Lung (tissue), 12 donors: ENCODE results near the gene GFY. TPM values are rescaled to one million over a fixed set of nuclear protein-coding genes. Genes with fewer than 3 reads are reported as not detected.

Experiments used
- ATAC-seq: fragments of 200-7000 bp; cut with Tn5 transposase; one replicate; pipeline ENCODE4 v1.9.1; 2020; ENCODE audit warnings: moderate number of reproducible peaks; ENCODE audit not compliant: insufficient read depth, low FRiP score
- DNase-seq, 3 donors: peaks; one replicate each; pipeline ENCODE4 v3.0.0-alpha.2; 2013 to 2017
- H3K27ac ChIP-seq, 2 donors: one replicate each; pipeline ENCODE4 v1.5.1; 2013; ENCODE audit warnings: mild to moderate bottlenecking in 2 of 2, moderate library complexity in 2 of 2, control low read depth in 1 of 2, inconsistent platforms in 1 of 2, low read depth in 1 of 2, low read length in 1 of 2
- H3K27me3 ChIP-seq, 3 donors: one replicate each; pipeline ENCODE4 v1.5.1; 2013; ENCODE audit warnings: low read length in 2 of 3; ENCODE audit not compliant: control insufficient read depth in 3 of 3, insufficient read depth in 3 of 3
- H3K36me3 ChIP-seq, 4 donors: one replicate each; pipeline ENCODE4 v1.5.1; 2013; ENCODE audit warnings: low read length in 4 of 4, mild to moderate bottlenecking in 1 of 4, moderate library complexity in 1 of 4; ENCODE audit not compliant: control insufficient read depth in 4 of 4, insufficient read depth in 4 of 4
- H3K4me1 ChIP-seq, 5 donors: one replicate each; pipeline ENCODE4 v1.5.1; 2013; ENCODE audit warnings: low read length in 5 of 5, mild to moderate bottlenecking in 2 of 5, moderate library complexity in 1 of 5; ENCODE audit not compliant: control insufficient read depth in 5 of 5, insufficient read depth in 5 of 5
- H3K4me3 ChIP-seq: one replicate; pipeline ENCODE4 v1.5.1; 2013; ENCODE audit warnings: mild to moderate bottlenecking, control low read depth, moderate library complexity
- H3K9ac ChIP-seq, 2 donors: one replicate each; pipeline ENCODE4 v1.5.1; 2013; ENCODE audit warnings: low read length in 2 of 2, control low read depth in 1 of 2; ENCODE audit not compliant: insufficient read depth in 1 of 2
- H3K9me3 ChIP-seq, 4 donors: one replicate each; pipeline ENCODE4 v1.5.1; 2013; ENCODE audit warnings: low read length in 3 of 4, mild to moderate bottlenecking in 1 of 4, moderate library complexity in 1 of 4; ENCODE audit not compliant: control insufficient read depth in 4 of 4, insufficient read depth in 3 of 4
- CTCF ChIP-seq: IDR thresholded peaks from 2 replicates; pipeline ENCODE4 v1.5.1; 2012; ENCODE audit warnings: mild to moderate bottlenecking; ENCODE audit errors: control extremely low read depth, extremely low read depth
- WGBS, 2 donors: extraction: QIAGEN DNeasy Blood & Tissue Kit; methylation state at CpG; one replicate each; pipeline ENCODE4 v1.1.7; 2013; 5-methylcytosine and 5-hydroxymethylcytosine counted together
- polyA plus RNA-seq, 2 donors: library from polyadenylated mRNA; stranded (reverse); fragments of 200-250 nt; gene quantifications; one replicate each; pipeline ENCODE4 v1.2.1, GENCODE V29; 2013
- total RNA-seq, 2 donors: library from RNA; depleted of rRNA in 1 of 2; stranded (reverse); fragments of >200 nt in 1 of 2; gene quantifications; one replicate each; pipeline ENCODE4 v1.2.1, GENCODE V29; 2014 to 2021
- donor health status: control.
- donor health status: control.
- donor health status: Bipolar disorder and iron deficiency.
- donor health status: healthy.
- donor health status: DM: yes; HTN: yes; CAD: no.

GFY gene
- total and polyA plus RNA-seq, 4 donors = not detected

DNA sequence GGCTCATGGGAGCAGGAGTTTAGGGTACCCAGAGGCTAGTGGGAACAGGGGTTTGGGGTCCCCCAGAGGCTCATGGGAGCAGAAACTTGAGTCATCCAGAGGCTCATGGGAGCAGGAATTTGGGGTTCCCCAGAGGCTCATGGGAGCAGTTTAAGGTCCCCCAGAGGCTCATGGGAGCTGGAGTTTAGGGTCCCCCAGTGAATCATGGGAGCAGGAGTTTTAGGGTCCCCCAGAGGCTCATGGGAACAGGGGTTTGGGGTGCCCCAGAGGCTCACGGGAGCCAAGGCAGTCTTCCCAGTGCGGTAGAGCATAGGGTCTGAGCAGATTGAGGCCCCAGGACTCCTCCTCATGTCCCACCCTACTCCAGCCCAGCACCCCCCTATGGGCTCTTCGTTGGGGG is 40.2 kb downstream of the GFY start:
- H3K27me3 ChIP-seq = no peaks in the 10 kb centered on the region
- 92 to 100% methylated on average over 3 of the region's 3 CpGs for WGBS, 2 donors

DNA sequence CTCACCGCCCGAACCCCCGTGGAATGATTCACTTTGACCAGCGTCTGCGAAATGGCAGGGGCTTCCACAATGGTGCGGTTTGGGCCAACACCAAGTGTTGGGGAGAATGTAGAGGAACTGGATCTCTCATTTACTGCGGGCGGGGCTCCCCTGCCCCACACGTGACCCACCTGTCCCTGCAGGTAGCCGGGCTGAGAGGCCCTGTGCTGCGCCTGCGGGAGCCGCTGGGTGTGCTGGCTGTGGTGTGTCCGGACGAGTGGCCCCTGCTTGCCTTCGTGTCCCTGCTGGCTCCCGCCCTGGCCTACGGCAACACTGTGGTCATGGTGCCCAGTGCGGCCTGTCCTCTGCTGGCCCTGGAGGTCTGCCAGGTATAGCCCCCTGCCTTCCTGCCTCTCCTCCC is 43.0 kb downstream of the GFY start:
- Histone ChIP-seq H3K36me3 (peaks cover 0 to 32% (median 0%) of the 10 kb centered on the region in 4 donors), H3K9ac (no peak overlapping the region), H3K27me3 (no peaks in the 10 kb centered on the region), H3K4me3 (no peak overlapping the region), H3K4me1 (no peaks in the 10 kb centered on the region), H3K9me3 (no peaks in the 10 kb centered on the region), H3K27ac (no peak overlapping the region)
- no peak for TF ChIP-seq CTCF
- ATAC-seq (no peak), DNase-seq (no peak)
- 89 to 90% methylated on average over 17 to 19 of the region's 19 CpGs for WGBS, 2 donors

More for the DNA sequence above, 40.2 kb downstream of the GFY start:
- Histone ChIP-seq H3K36me3 (peaks cover 0 to 42% (median 1%) of the 10 kb centered on the region in 4 donors), H3K4me1 (no peaks in the 10 kb centered on the region), H3K9me3 (no peaks in the 10 kb centered on the region), H3K27ac (no peak overlapping the region), H3K4me3 (no peak overlapping the region), H3K9ac (no peak overlapping the region)
- DNase-seq (no peak), ATAC-seq (no peak)
- TF ChIP-seq CTCF = no peak

- no peak overlapping the region for H3K9ac ChIP-seq
- peaks cover 0 to 30% (median 0%) of the 10 kb centered on the region in 4 donors for H3K36me3 ChIP-seq
- 57 to 60% methylated on average over 15 of the region's 15 CpGs for WGBS, 2 donors
- H3K4me3 ChIP-seq = no peak overlapping the region
- TF ChIP-seq CTCF = no peak
- H3K4me1 ChIP-seq = peaks cover 0 to 4% (median 0%) of the 10 kb centered on the region in 5 donors
- DNase-seq (peak in 2 of 3 donors; percentile 33 to 36), ATAC-seq (no peak)
- no peaks in the 10 kb centered on the region for H3K9me3 ChIP-seq
- no peaks in the 10 kb centered on the region for H3K27me3 ChIP-seq
- H3K27ac ChIP-seq = peak overlapping the region in 1 of 2 donors; percentile 28
These were observed 43.7 kb downstream of the GFY start for GRCh38 chr19:49468746-49469447.
